OCI-LY3 (cell line): ENCODE results near the gene SCN9A.

Experiments used
- H2AFZ ChIP-seq: fragments of 200-600, 300-600 bp; shearing (Covaris generic); 2 replicates; pipeline ENCODE4 v1.6.0; 2014; ENCODE audit warnings: antibody characterized with exemption, low read depth, low read length
- H3K27ac ChIP-seq: fragments of 200-600, 300-600 bp; sonication (generic); 2 replicates; pipeline ENCODE4 v1.5.1; 2014; ENCODE audit warnings: mild to moderate bottlenecking, low read length, moderate library complexity, mixed read lengths
- H3K27me3 ChIP-seq: fragments of 200-600, 300-600 bp; sonication (generic); 2 replicates; pipeline ENCODE4 v1.6.1; 2014; ENCODE audit warnings: low read depth, low read length, mixed read lengths
- H3K36me3 ChIP-seq: fragments of 200-600, 300-600 bp; sonication (generic); replicated peaks from 2 replicates; pipeline ENCODE3; 2014; ENCODE audit warnings: low read depth, low read length, mixed read lengths
- H3K4me1 ChIP-seq: fragments of 300-600, 200-600 bp; sonication (generic); 2 replicates; pipeline ENCODE4 v1.6.1; 2014; ENCODE audit warnings: low read length, mixed read lengths
- H3K4me2 ChIP-seq: fragments of 200-600, 300-600 bp; sonication (generic); 2 replicates; pipeline ENCODE4 v1.6.1; 2014; ENCODE audit warnings: low read length, mixed read lengths
- H3K4me3 ChIP-seq: fragments of 300-600, 200-600 bp; sonication (generic); 2 replicates; pipeline ENCODE4 v1.5.1; 2014; ENCODE audit warnings: antibody characterized with exemption, mild to moderate bottlenecking, low read length, moderate library complexity
- H3K79me2 ChIP-seq: fragments of 300-600, 200-600 bp; shearing (Covaris generic); 2 replicates; pipeline ENCODE4 v1.6.1; 2014; ENCODE audit warnings: mild to moderate bottlenecking, low read length, mixed read lengths
- H3K9ac ChIP-seq: fragments of 300-600, 200-600 bp; shearing (Covaris generic); 2 replicates; pipeline ENCODE4 v1.6.0; 2014; ENCODE audit warnings: mild to moderate bottlenecking, low read length, moderate library complexity
- H3K9me3 ChIP-seq: fragments of 200-600, 300-600 bp; shearing (Covaris generic); 2 replicates; pipeline ENCODE4 v1.6.1; 2014; ENCODE audit warnings: low read length, mixed read lengths; ENCODE audit not compliant: insufficient read depth
- H4K20me1 ChIP-seq: fragments of 200-600, 300-600 bp; sonication (generic); 2 replicates; pipeline ENCODE4 v1.6.1; 2016; ENCODE audit warnings: low read length, mixed read lengths; ENCODE audit not compliant: insufficient read depth
- CTCF ChIP-seq: fragments of 200-600, 300-600 bp; sonication (generic); IDR thresholded peaks from 2 replicates; pipeline ENCODE4 v1.5.1; 2014; ENCODE audit warnings: antibody characterized with exemption, low read length, low read depth
- EZH2phosphoT487 ChIP-seq: fragments of 200-600 bp; shearing (Covaris generic); IDR thresholded peaks from 2 replicates; pipeline ENCODE4 v1.6.1; 2018; ENCODE audit warnings: antibody characterized with exemption, mixed run types, low read depth

Gene SCN9A

GRCh38 chr2:166357068-166357949 lies 18.4 kb downstream of the SCN9A start:
- Histone ChIP-seq H3K4me3 (no peak overlapping the region), H3K27ac (no peak overlapping the region), H3K9ac (no peak overlapping the region), H3K9me3 (no peaks in the 10 kb centered on the region), H3K27me3 (no peaks in the 10 kb centered on the region), H4K20me1 (no peaks in the 10 kb centered on the region), H3K4me2 (no peak overlapping the region), H2AFZ (no peak overlapping the region), H3K4me1 (no peaks in the 10 kb centered on the region), H3K36me3 (no peaks in the 10 kb centered on the region), H3K79me2 (no peaks in the 10 kb centered on the region)
- TF ChIP-seq CTCF = no peak
- TF ChIP-seq EZH2phosphoT487 = no peak

- no peaks in the 10 kb centered on the region for H4K20me1 ChIP-seq
- H3K27ac ChIP-seq = no peak overlapping the region
- no peak overlapping the region for H3K4me3 ChIP-seq
- TF ChIP-seq CTCF = no peak
- TF ChIP-seq EZH2phosphoT487 = no peak
- H3K4me2 ChIP-seq = no peak overlapping the region
- H2AFZ ChIP-seq = no peak overlapping the region
- no peaks in the 10 kb centered on the region for H3K79me2 ChIP-seq
- H3K27me3 ChIP-seq = no peaks in the 10 kb centered on the region
- no peak overlapping the region for H3K9ac ChIP-seq
- H3K9me3 ChIP-seq = no peaks in the 10 kb centered on the region
- H3K36me3 ChIP-seq = no peaks in the 10 kb centered on the region
- no peaks in the 10 kb centered on the region for H3K4me1 ChIP-seq
Observed at GRCh38 chr2:166351319-166351718, 24.4 kb downstream of the SCN9A start.

- H3K9me3 ChIP-seq = no peaks in the 10 kb centered on the region
- TF ChIP-seq EZH2phosphoT487 (no peak), CTCF (no peak)
Observed at GRCh38 chr2:166350525-166350924, 25.2 kb downstream of the SCN9A start.

GRCh38 chr2:166344286-166345113 lies 31.2 kb downstream of the SCN9A start:
- Histone ChIP-seq H3K4me1 (0 out of 2 replicates have a peak, but pooled peaks cover 2% of the 10 kb centered on the region), H3K9ac (no peak overlapping the region), H3K79me2 (no peaks in the 10 kb centered on the region), H3K36me3 (no peaks in the 10 kb centered on the region), H3K9me3 (no peaks in the 10 kb centered on the region), H2AFZ (no peak overlapping the region), H3K27me3 (no peaks in the 10 kb centered on the region), H3K27ac (no peak overlapping the region), H3K4me3 (no peak overlapping the region), H3K4me2 (no peak overlapping the region), H4K20me1 (no peaks in the 10 kb centered on the region)
- TF ChIP-seq EZH2phosphoT487 = no peak
- TF ChIP-seq CTCF = no peak

More at GRCh38 chr2:166350525-166350924, 25.2 kb downstream of the SCN9A start:
- Histone ChIP-seq H3K27me3 (no peaks in the 10 kb centered on the region), H3K4me3 (no peak overlapping the region), H3K4me1 (no peaks in the 10 kb centered on the region), H4K20me1 (no peaks in the 10 kb centered on the region), H3K36me3 (no peaks in the 10 kb centered on the region), H3K79me2 (no peaks in the 10 kb centered on the region), H2AFZ (no peak overlapping the region), H3K9ac (no peak overlapping the region), H3K27ac (no peak overlapping the region), H3K4me2 (no peak overlapping the region)
